HCT116 (cell line): ENCODE data around the gene CAMKMT. TPM values are rescaled to one million over a fixed set of nuclear protein-coding genes. Genes with fewer than 3 reads are reported as not detected.

Experiments used
- ATAC-seq: fragments of 200-7000 bp; cut with Tn5 transposase; 2 replicates; pipeline ENCODE4 v1.9.1; 2020; ENCODE audit warnings: mild to moderate bottlenecking, moderate library complexity
- BruUV-seq: library from RNA; stranded (reverse); fragments of 400-500 nt; replicated peaks from 2 replicates; lab custom pipeline; 2021; lab: Mats Ljungman, UMichigan
- CTCF ChIA-PET: fragments of 300-600 bp; sonication (Branson Sonifier 250); formaldehyde crosslinking; loops from one replicate; lab custom pipeline; 2021; ENCODE audit warnings: antibody characterized with exemption; lab: Charles Lee
- POLR2A ChIA-PET: fragments of 300-600, 350-600 bp; sonication (Branson Sonifier 250); formaldehyde crosslinking; loops from one replicate; lab custom pipeline; 2021; ENCODE audit warnings: antibody characterized with exemption; lab: Charles Lee
- RAD21 ChIA-PET, 2 experiments: fragments of 300-600 bp; sonication (Branson Sonifier 250); formaldehyde crosslinking; loops; one replicate each; lab custom pipeline; 2023; ENCODE audit warnings: low total read pairs in 2 of 2; ENCODE audit not compliant: uncharacterized antibody in 2 of 2, unreplicated experiment in 2 of 2, low non-redundant PET in 1 of 2; lab: Charles Lee
- DNase-seq: peaks from one replicate; pipeline ENCODE4 v3.0.0-alpha.2; 2010; ENCODE audit warnings: low read depth, low spot score
- H2AFZ ChIP-seq: fragments of 200-600 bp; shearing (Covaris generic), sonication (generic); 2 replicates; pipeline ENCODE4 v1.6.1; 2017; ENCODE audit warnings: low read depth, mixed run types, mixed read lengths, antibody characterized with exemption, low read length; ENCODE audit not compliant: poor library complexity, severe bottlenecking
- H3K27ac ChIP-seq: 2 replicates; pipeline ENCODE4 v1.5.1; 2012; ENCODE audit warnings: low read depth, low read length
- H3K27me3 ChIP-seq: fragments of 200-600 bp; sonication (generic); 2 replicates; pipeline ENCODE4 v1.6.1; 2016; ENCODE audit warnings: mixed run types, low read length, mixed read lengths; ENCODE audit not compliant: insufficient read depth
- H3K36me3 ChIP-seq, 2 experiments: fragments of 200-500 bp in 1 of 2; fragments of 200-600 bp in 1 of 2; sonication (Bioruptor generic) in 1 of 2; sonication (generic) in 1 of 2; 2 replicates each; pipeline versions ENCODE4 v1.5.1 to v1.6.1; 2014 to 2016; ENCODE audit warnings: low read length in 2 of 2, inconsistent platforms in 1 of 2, mixed read lengths in 1 of 2, mixed run types in 1 of 2; ENCODE audit not compliant: insufficient read depth in 2 of 2, control insufficient read depth in 1 of 2
- H3K4me1 ChIP-seq, 2 experiments: fragments of 200-600 bp in 1 of 2; sonication (generic) in 1 of 2; 2 replicates each; pipeline versions ENCODE4 v1.5.1 to v1.6.1; 2012 to 2017; ENCODE audit warnings: low read length in 2 of 2, inconsistent platforms in 1 of 2, mild to moderate bottlenecking in 1 of 2, mixed read lengths in 1 of 2, mixed run types in 1 of 2, moderate library complexity in 1 of 2; ENCODE audit not compliant: insufficient read depth in 2 of 2, control insufficient read depth in 1 of 2
- H3K4me2 ChIP-seq: fragments of 200-600 bp; sonication (generic); 2 replicates; pipeline ENCODE4 v1.6.1; 2017; ENCODE audit warnings: mixed run types, low read length, mixed read lengths
- H3K4me3 ChIP-seq, 2 experiments: fragments of 200-600 bp in 1 of 2; sonication (generic) in 1 of 2; replicated peaks in 1 of 2; 2 replicates each; pipeline ENCODE4 v1.5.1; 2011 to 2016; ENCODE audit warnings: low read length in 2 of 2, control low read depth in 1 of 2, low read depth in 1 of 2, mild to moderate bottlenecking in 1 of 2, mixed read lengths in 1 of 2, mixed run types in 1 of 2
- H3K79me2 ChIP-seq: fragments of 200-600 bp; sonication (generic); 2 replicates; pipeline ENCODE4 v1.6.1; 2017; ENCODE audit warnings: mild to moderate bottlenecking, mixed run types, low read length, moderate library complexity, mixed read lengths; ENCODE audit not compliant: insufficient read depth
- H3K9ac ChIP-seq: fragments of 200-600 bp; sonication (generic); 2 replicates; pipeline ENCODE4 v1.6.1; 2016; ENCODE audit warnings: low read length, mixed read lengths
- H3K9me2 ChIP-seq: fragments of 200-600 bp; sonication (generic), shearing (Covaris generic); 2 replicates; pipeline ENCODE4 v1.6.1; 2017; ENCODE audit warnings: mixed run types, mild to moderate bottlenecking, moderate library complexity; ENCODE audit not compliant: insufficient read depth
- H3K9me3 ChIP-seq, 2 experiments: fragments of 200-500 bp in 1 of 2; fragments of 200-600 bp in 1 of 2; sonication (Bioruptor generic) in 1 of 2; sonication (generic) in 1 of 2; 2 replicates each; pipeline ENCODE4 v1.6.1; 2014 to 2017; ENCODE audit warnings: low read length in 2 of 2, mixed read lengths in 2 of 2, inconsistent platforms in 1 of 2, low read depth in 1 of 2, mild to moderate bottlenecking in 1 of 2, mixed run types in 1 of 2, moderate library complexity in 1 of 2; ENCODE audit not compliant: control insufficient read depth in 1 of 2, insufficient read depth in 1 of 2
- H4K20me1 ChIP-seq: fragments of 200-600 bp; sonication (generic), shearing (Covaris generic); 2 replicates; pipeline ENCODE4 v1.6.1; 2017; ENCODE audit warnings: mixed run types, mild to moderate bottlenecking, moderate library complexity; ENCODE audit not compliant: insufficient read depth
- ATF3 ChIP-seq: IDR thresholded peaks from 2 replicates; pipeline ENCODE4 v1.6.1; 2012
- CBX3 ChIP-seq: IDR thresholded peaks from 2 replicates; pipeline ENCODE4 v1.6.1; 2012; ENCODE audit warnings: low read depth
- CTCF ChIP-seq, 3 experiments: fragments of 200-600 bp in 1 of 3; sonication (generic) in 1 of 3; IDR thresholded peaks in 2 of 3; conservative IDR thresholded peaks in 1 of 3; 2 replicates each; pipeline ENCODE4 v1.5.1; 2012 to 2017; ENCODE audit warnings: low read depth in 2 of 3, low read length in 2 of 3, antibody characterized with exemption in 1 of 3, borderline replicate concordance in 1 of 3, control low read depth in 1 of 3, mild to moderate bottlenecking in 1 of 3, mixed read lengths in 1 of 3, mixed run types in 1 of 3, moderate library complexity in 1 of 3; ENCODE audit not compliant: insufficient read depth in 1 of 3
- EGR1 ChIP-seq: IDR thresholded peaks from 2 replicates; pipeline ENCODE4 v1.6.1; 2012; ENCODE audit warnings: low read depth
- ELF1 ChIP-seq: IDR thresholded peaks from 2 replicates; pipeline ENCODE4 v1.6.1; 2012; ENCODE audit warnings: low read depth, borderline replicate concordance
- EZH2 ChIP-seq: fragments of 200-600 bp; sonication (generic); IDR thresholded peaks from 2 replicates; pipeline ENCODE4 v1.6.1; 2017; ENCODE audit warnings: antibody characterized with exemption, mixed run types
- EZH2phosphoT487 ChIP-seq: fragments of 200-600 bp; IDR thresholded peaks from 2 replicates; pipeline ENCODE4 v1.6.1; 2018; ENCODE audit warnings: antibody characterized with exemption, borderline replicate concordance
- FOSL1 ChIP-seq: IDR thresholded peaks from 2 replicates; pipeline ENCODE4 v1.6.1; 2012; ENCODE audit warnings: low read depth
- JUND ChIP-seq: IDR thresholded peaks from 2 replicates; pipeline ENCODE4 v1.6.1; 2012
- MAX ChIP-seq: IDR thresholded peaks from 2 replicates; pipeline ENCODE4 v1.6.1; 2012
- POLR2A ChIP-seq: IDR thresholded peaks from 2 replicates; pipeline ENCODE4 v1.7.0; 2011; ENCODE audit warnings: borderline replicate concordance; ENCODE audit not compliant: insufficient read depth, insufficient read length; ENCODE audit errors: extremely low read depth
- RAD21 ChIP-seq: IDR thresholded peaks from 2 replicates; pipeline ENCODE4 v1.6.1; 2012; ENCODE audit warnings: low read depth, mild to moderate bottlenecking
- SIN3A ChIP-seq: IDR thresholded peaks from 2 replicates; pipeline ENCODE4 v1.6.1; 2012; ENCODE audit warnings: low read depth
- SP1 ChIP-seq: IDR thresholded peaks from 2 replicates; pipeline ENCODE4 v1.6.1; 2012; ENCODE audit warnings: low read depth
- SRF ChIP-seq: IDR thresholded peaks from 2 replicates; pipeline ENCODE4 v1.6.1; 2012; ENCODE audit warnings: low read depth
- TCF7L2 ChIP-seq: IDR thresholded peaks from 2 replicates; pipeline ENCODE4 v1.7.0; 2011; ENCODE audit warnings: borderline replicate concordance, inconsistent platforms; ENCODE audit not compliant: insufficient read depth, insufficient read length; ENCODE audit errors: extremely low read depth
- YY1 ChIP-seq: IDR thresholded peaks from 2 replicates; pipeline ENCODE4 v1.6.1; 2011; ENCODE audit warnings: low read length, low read depth, moderate library complexity, mild to moderate bottlenecking; ENCODE audit not compliant: insufficient replicate concordance; ENCODE audit errors: extremely low read depth
- ZBTB33 ChIP-seq: IDR thresholded peaks from 2 replicates; pipeline ENCODE4 v1.6.1; 2011; ENCODE audit warnings: mild to moderate bottlenecking, low read length, moderate library complexity; ENCODE audit not compliant: insufficient replicate concordance; ENCODE audit errors: extremely low read depth
- ZFX ChIP-seq: fragments of 450-650 bp; IDR thresholded peaks from 2 replicates; pipeline ENCODE4 v1.6.1; 2017
- intact Hi-C: fragments of 100-400 bp; cut with micrococcal nuclease; formaldehyde crosslinking; loops from 2 replicates; pipeline ENCODE4 v1.10.0; 2022
- total RNA-seq: library from RNA; stranded (reverse); gene quantifications from one replicate; pipeline ENCODE4 v1.2.1, GENCODE V29; 2021; ENCODE audit not compliant: unreplicated experiment

CAMKMT gene
- total RNA-seq, 1 experiment from 2014 or later: 10.6 TPM

GRCh38 chr2:44553456-44553855 lies 191.7 kb downstream of the CAMKMT start:
- Histone ChIP-seq H3K79me2 (no peaks in the 10 kb centered on the region), H3K4me1 (peaks cover 14 to 28% of the 10 kb centered on the region in 2 experiments), H3K36me3 (no peaks in the 10 kb centered on the region), H3K9me3 (no peaks in the 10 kb centered on the region), H3K4me3 (no peak overlapping the region), H4K20me1 (no peaks in the 10 kb centered on the region), H3K27me3 (no peaks in the 10 kb centered on the region), H3K4me2 (no peak overlapping the region), H3K9me2 (no peaks in the 10 kb centered on the region), H2AFZ (no peak overlapping the region), H3K9ac (no peak overlapping the region), H3K27ac (no peak overlapping the region)
- no peak for DNase-seq
- TF ChIP-seq FOSL1 (no peak), EZH2phosphoT487 (no peak), CTCF (IDR thresholded peaks at IDR 0.05 in 2 of 3, conservative IDR thresholded peaks at IDR 0.05 in 1 of 3; ENCODE audit: borderline replicate concordance in 1 of 3, insufficient read depth in 1 of 3, low read depth in 2 of 3, low read length in 2 of 3) (no peak), ATF3 (no peak), ZFX (no peak), EGR1 (no peak), SP1 (no peak), ELF1 (no peak), SRF (no peak), ZBTB33 (no peak), CBX3 (no peak), TCF7L2 (no peak), EZH2 (no peak), RAD21 (no peak), MAX (no peak), POLR2A (no peak), SIN3A (no peak), JUND (no peak), YY1 (no peak)
- BruUV-seq: no TSS peak
- CTCF ChIA-PET: interaction anchor here (1.1 kb wide), 1 partner anchor 74 kb away, joined by 3 read pairs; no protein-coding TSS in a partner anchor
- intact Hi-C loops: no loop called here
- POLR2A ChIA-PET: no interaction called here
- ATAC-seq: no peak
- RAD21 ChIA-PET: no interaction called here
